Caco-2 (cell line): ENCODE data around the gene TLR8. TPM values are rescaled to one million over a fixed set of nuclear protein-coding genes. Genes with fewer than 3 reads are reported as not detected.
A peak's percentile ranks its signal among the peaks of the same experiment; 100 is the strongest.

Source experiments
- BruUV-seq: library from RNA; stranded (reverse); fragments of 400-500 nt; replicated peaks from 2 replicates; lab custom pipeline; 2021; lab: Mats Ljungman, UMichigan
- CTCF ChIA-PET: fragments of 300-600 bp; sonication (Branson Sonifier 250); formaldehyde crosslinking; loops from one replicate; lab custom pipeline; 2022; ENCODE audit warnings: antibody characterized with exemption; lab: Charles Lee
- POLR2A ChIA-PET: fragments of 300-600 bp; sonication (Branson Sonifier 250); formaldehyde crosslinking; loops from one replicate; lab custom pipeline; 2022; ENCODE audit warnings: antibody characterized with exemption; lab: Charles Lee
- DNase-seq, 2 experiments: peaks; one replicate each; pipeline versions ENCODE4 v3.0.0 to v3.0.0-alpha.2; 2020 to 2022
- H3K27me3 ChIP-seq: replicated peaks from 2 replicates; pipeline ENCODE4 v1.6.0; 2011; ENCODE audit warnings: low read length; ENCODE audit not compliant: control insufficient read depth, insufficient read depth
- H3K36me3 ChIP-seq: 2 replicates; pipeline ENCODE4 v1.5.1; 2011; ENCODE audit warnings: low read length; ENCODE audit not compliant: control insufficient read depth, insufficient read depth
- H3K4me1 ChIP-seq: fragments of 250-450 bp; sonication (Bioruptor Pico); 2 replicates; pipeline ENCODE4 v1.5.1; 2020; ENCODE audit warnings: mild to moderate bottlenecking
- H3K4me3 ChIP-seq: 2 replicates; pipeline ENCODE4 v1.5.1; 2011; ENCODE audit warnings: low read depth, mild to moderate bottlenecking, control low read depth, low read length
- H3K9me3 ChIP-seq: fragments of 250-450 bp; sonication (Bioruptor Pico); 2 replicates; pipeline ENCODE4 v1.5.1; 2020; ENCODE audit warnings: mild to moderate bottlenecking, moderate library complexity
- H3K27ac Mint-ChIP-seq: one replicate; pipeline ENCODE4 v1.8.0; 2022; ENCODE audit warnings: mixed read lengths; ENCODE audit not compliant: unreplicated experiment
- H3K27me3 Mint-ChIP-seq: one replicate; pipeline ENCODE4 v1.8.0; 2022; ENCODE audit warnings: mixed read lengths; ENCODE audit not compliant: insufficient read depth, unreplicated experiment
- H3K36me3 Mint-ChIP-seq: one replicate; pipeline ENCODE4 v1.8.0; 2022; ENCODE audit warnings: mild to moderate bottlenecking, mixed read lengths; ENCODE audit not compliant: insufficient read depth, unreplicated experiment
- H3K4me1 Mint-ChIP-seq: one replicate; pipeline ENCODE4 v1.8.0; 2022; ENCODE audit warnings: low read depth, mixed read lengths; ENCODE audit not compliant: unreplicated experiment
- H3K4me3 Mint-ChIP-seq: one replicate; pipeline ENCODE4 v1.8.0; 2022; ENCODE audit warnings: mild to moderate bottlenecking, moderate library complexity, mixed read lengths; ENCODE audit not compliant: unreplicated experiment
- H3K9me3 Mint-ChIP-seq: one replicate; pipeline ENCODE4 v1.8.0; 2022; ENCODE audit warnings: mixed read lengths; ENCODE audit not compliant: unreplicated experiment
- CTCF ChIP-seq, 2 experiments: fragments of 200-600 bp in 1 of 2; IDR thresholded peaks; 1 replicate in 1 of 2; 2 replicates in 1 of 2; pipeline versions ENCODE4 v1.5.1 to v1.8.0; 2011 to 2022; ENCODE audit warnings: antibody characterized with exemption in 1 of 2, control low read depth in 1 of 2, inconsistent platforms in 1 of 2, low read depth in 1 of 2, low read length in 1 of 2, mild to moderate bottlenecking in 1 of 2, moderate library complexity in 1 of 2; ENCODE audit not compliant: insufficient read depth in 1 of 2, severe bottlenecking in 1 of 2, unreplicated experiment in 1 of 2
- intact Hi-C: fragments of 100-400 bp; cut with micrococcal nuclease; formaldehyde crosslinking; loops from one replicate; pipeline ENCODE4 v1.10.0; 2022; ENCODE audit not compliant: unreplicated experiment
- total RNA-seq: library from RNA; stranded (reverse); gene quantifications from 2 replicates; pipeline ENCODE4 v1.2.3, GENCODE V29; 2022

The TLR8 gene
- total RNA-seq, 1 experiment from 2014 or later: not detected

DNA sequence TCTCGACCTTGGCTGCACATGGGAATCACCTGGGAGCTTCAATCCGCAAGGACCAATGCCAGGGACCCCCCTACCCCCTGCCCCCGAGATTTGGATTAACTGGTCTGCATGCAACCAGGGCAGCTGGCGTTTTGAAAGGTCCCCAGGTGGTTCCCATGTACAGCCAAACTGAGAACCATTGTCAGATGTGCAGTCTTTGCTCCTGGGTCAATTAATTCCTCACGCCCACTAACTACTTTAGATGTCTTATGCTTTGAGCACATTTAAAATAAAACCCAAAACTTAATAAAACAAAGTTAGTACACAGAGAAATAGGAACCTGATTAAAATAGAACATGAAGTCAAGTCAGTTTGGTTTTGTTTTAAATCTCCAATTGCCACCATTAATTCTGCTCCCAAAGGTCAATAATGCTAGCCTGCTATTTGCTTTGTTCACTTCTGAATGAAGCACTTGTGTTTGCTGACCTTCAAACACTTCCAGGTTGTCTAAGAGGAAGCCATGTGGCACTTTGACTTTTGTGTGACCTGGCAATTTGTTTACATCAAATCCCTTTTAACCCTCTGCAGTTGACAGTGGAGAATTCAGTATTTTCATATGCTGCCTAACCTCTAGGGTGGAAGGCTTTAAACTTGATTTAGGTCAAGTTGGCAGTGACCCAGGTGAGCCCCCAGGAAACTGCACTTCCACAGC, 41.3 kb downstream of the TLR8 start:
- no peak overlapping the region for H3K4me3 ChIP-seq
- BruUV-seq: no TSS peak
- no peak for TF ChIP-seq CTCF (IDR thresholded peaks at IDR 0.05; ENCODE audit: insufficient read depth in 1 of 2, low read depth in 1 of 2, low read length in 1 of 2, severe bottlenecking in 1 of 2, unreplicated experiment in 1 of 2)

GRCh38 chrX:12948495-12948894, 42.1 kb downstream of the TLR8 start:
- Mint-ChIP-seq H3K27ac (no peak overlapping the region), H3K4me1 (no peaks in the 10 kb centered on the region), H3K27me3 (no peaks in the 10 kb centered on the region), H3K36me3 (no peaks in the 10 kb centered on the region), H3K4me3 (no peak overlapping the region), H3K9me3 (no peaks in the 10 kb centered on the region)
- no peaks in the 10 kb centered on the region for H3K9me3 ChIP-seq
- no peak for DNase-seq
- no peak for TF ChIP-seq CTCF (IDR thresholded peaks at IDR 0.05; ENCODE audit: insufficient read depth in 1 of 2, low read depth in 1 of 2, low read length in 1 of 2, severe bottlenecking in 1 of 2, unreplicated experiment in 1 of 2)
- intact Hi-C loops: no loop called here
- peaks cover 24% of the 10 kb centered on the region for H3K4me1 ChIP-seq
- no peaks in the 10 kb centered on the region for H3K27me3 ChIP-seq
- H3K4me3 ChIP-seq: no peak overlapping the region
- no peaks in the 10 kb centered on the region for H3K36me3 ChIP-seq
- ChIA-PET CTCF (no interaction called here), POLR2A (no interaction called here)
- no TSS peak for BruUV-seq

More for the DNA sequence above, 41.3 kb downstream of the TLR8 start:
- POLR2A ChIA-PET: no interaction called here
- no peaks in the 10 kb centered on the region for H3K36me3 Mint-ChIP-seq
- H3K9me3 ChIP-seq: no peaks in the 10 kb centered on the region
- peaks cover 24% of the 10 kb centered on the region for H3K4me1 ChIP-seq
- no peak overlapping the region for H3K4me3 Mint-ChIP-seq
- H3K27me3 ChIP-seq: no peaks in the 10 kb centered on the region
- H3K9me3 Mint-ChIP-seq: no peaks in the 10 kb centered on the region
- no peaks in the 10 kb centered on the region for H3K27me3 Mint-ChIP-seq
- CTCF ChIA-PET: no interaction called here
- no peaks in the 10 kb centered on the region for H3K36me3 ChIP-seq
- no peak for DNase-seq
- intact Hi-C loops: loop anchor here (1.0 kb wide), 3 partner anchors 82 to 541 kb away; no protein-coding TSS in a partner anchor
- no peaks in the 10 kb centered on the region for H3K4me1 Mint-ChIP-seq
- peak overlapping the region; percentile 81 for H3K27ac Mint-ChIP-seq

GRCh38 chrX:12949205-12949926, 42.9 kb downstream of the TLR8 start:
- peaks cover 24% of the 10 kb centered on the region for H3K4me1 ChIP-seq
- no peak for TF ChIP-seq CTCF (IDR thresholded peaks at IDR 0.05; ENCODE audit: insufficient read depth in 1 of 2, low read depth in 1 of 2, low read length in 1 of 2, severe bottlenecking in 1 of 2, unreplicated experiment in 1 of 2)
- no peak for DNase-seq
- H3K27me3 ChIP-seq: no peaks in the 10 kb centered on the region
- Mint-ChIP-seq H3K9me3 (no peaks in the 10 kb centered on the region), H3K27me3 (no peaks in the 10 kb centered on the region), H3K4me1 (no peaks in the 10 kb centered on the region), H3K27ac (no peak overlapping the region), H3K36me3 (no peaks in the 10 kb centered on the region), H3K4me3 (no peak overlapping the region)
- ChIA-PET CTCF (no interaction called here), POLR2A (no interaction called here)
- H3K4me3 ChIP-seq: no peak overlapping the region
- BruUV-seq: no TSS peak
- no peaks in the 10 kb centered on the region for H3K36me3 ChIP-seq
- intact Hi-C loops: no loop called here
- H3K9me3 ChIP-seq: no peaks in the 10 kb centered on the region
